ENCODE results near the gene CLIC5. TPM values are rescaled to one million over a fixed set of nuclear protein-coding genes. Genes with fewer than 3 reads are reported as not detected.

CLIC5 gene
- total RNA-seq, 1 experiment from 2014 or later = 0.20 TPM

- no peak for DNase-seq
- H2BK20ac ChIP-seq (ENCODE audit: low read depth, low read length, poor library complexity, severe bottlenecking) = no peak overlapping the region
- peaks cover 10% of the 10 kb centered on the region for H3K27me3 Mint-ChIP-seq (ENCODE audit: low read depth)
- H3K14ac ChIP-seq (ENCODE audit: insufficient read depth, low read length) = no peak overlapping the region
- H4K5ac ChIP-seq (ENCODE audit: insufficient read length, low read depth, low read length) = no peak overlapping the region
- H3K27ac ChIP-seq (ENCODE audit: insufficient read length, low read depth, low read length) = no peak overlapping the region
- peaks cover 4% of the 10 kb centered on the region in 2 experiments; a peak in 2 of 4 replicates for H3K4me1 Mint-ChIP-seq
- H3K9me3 Mint-ChIP-seq = no peaks in the 10 kb centered on the region
- no peak overlapping the region for H3K56ac ChIP-seq (ENCODE audit: insufficient read length, low read depth, low read length)
- no peak overlapping the region for H2AK5ac ChIP-seq (ENCODE audit: insufficient read length, low read length)
- no peaks in the 10 kb centered on the region for H3K36me3 Mint-ChIP-seq (ENCODE audit: insufficient read depth in 1 of 3, low read depth in 3 of 3)
- H4K20me1 ChIP-seq (ENCODE audit: control insufficient read depth, insufficient read depth, insufficient read length) = no peaks in the 10 kb centered on the region
- no peak overlapping the region for H2BK120ac ChIP-seq (ENCODE audit: low read depth, low read length, poor library complexity, severe bottlenecking)
- H3K4me3 Mint-ChIP-seq = no peak overlapping the region
- no peak overlapping the region for H3K4me2 ChIP-seq (ENCODE audit: insufficient read depth, insufficient read length, low read length)
- no peak overlapping the region for H2BK5ac ChIP-seq (ENCODE audit: insufficient read length, low read length)
- H3K27ac Mint-ChIP-seq = no peak overlapping the region
- H2AFZ ChIP-seq (ENCODE audit: low read length) = no peak overlapping the region
- no peaks in the 10 kb centered on the region for H3K9me3 ChIP-seq (ENCODE audit: control insufficient read depth, low read depth, low read length)
- H2BK12ac ChIP-seq (ENCODE audit: insufficient read length, low read depth, low read length) = no peak overlapping the region
- no peak for TF ChIP-seq CTCF (conservative IDR thresholded peaks at IDR 0.05)
- H3K79me1 ChIP-seq (ENCODE audit: insufficient read depth, low read depth, low read length, poor library complexity, severe bottlenecking) = no peaks in the 10 kb centered on the region
- no peak overlapping the region for H3K23ac ChIP-seq (ENCODE audit: insufficient read length, low read depth, low read length)
- no peaks in the 10 kb centered on the region for H3K79me2 ChIP-seq (ENCODE audit: insufficient read depth, low read length)
- no peak overlapping the region for H4K91ac ChIP-seq (ENCODE audit: insufficient read length, low read depth, low read length)
- H3K27me3 ChIP-seq (ENCODE audit: insufficient read depth, low read length) = no peaks in the 10 kb centered on the region
- H3K4me1 ChIP-seq (ENCODE audit: insufficient read depth, low read length) = no peaks in the 10 kb centered on the region
- no peak overlapping the region for H2BK15ac ChIP-seq (ENCODE audit: low read depth, low read length)
- no peak overlapping the region for H3T11ph ChIP-seq (ENCODE audit: low read length)
- no peak overlapping the region for H4K8ac ChIP-seq (replicated peaks; ENCODE audit: insufficient read length, low read depth, low read length)
- H3K9ac ChIP-seq (ENCODE audit: extremely low read depth, insufficient read length, low read length) = no peak overlapping the region
- no peak overlapping the region for H3K4ac ChIP-seq (ENCODE audit: low read depth, low read length)
- no peak overlapping the region for H3K18ac ChIP-seq (ENCODE audit: insufficient read length, low read depth, low read length)
- H3K23me2 ChIP-seq (ENCODE audit: insufficient read length, low read depth, low read length, poor library complexity, severe bottlenecking) = no peaks in the 10 kb centered on the region
- no CpG with 5 or more reads among the region's 4 CpGs for WGBS (ENCODE audit: extremely low coverage, insufficient read length, low lambda C conversion rate)
Measured at GRCh38 chr6:46025573-46025972, 9.9 kb upstream of the CLIC5 start.

Measured in H9 (cell line).